Peyer's patch (tissue), 4 donors: ENCODE data around the gene RPS6KA4.

Source experiments
- CTCF ChIP-seq, 6 experiments: fragments of 450-650 bp in 4 of 6; fragments of 200-600 bp in 2 of 6; sonication (generic) in 1 of 6; IDR thresholded peaks; one replicate each; pipeline ENCODE4 v1.5.1; 2017 to 2019; ENCODE audit warnings: antibody characterized with exemption in 6 of 6, mild to moderate bottlenecking in 3 of 6, moderate library complexity in 1 of 6
- POLR2A ChIP-seq, 2 donors: fragments of 450-650 bp; IDR thresholded peaks; one replicate each; pipeline ENCODE4 v1.5.1; 2017; ENCODE audit warnings: antibody characterized with exemption in 2 of 2, mild to moderate bottlenecking in 2 of 2, moderate library complexity in 2 of 2

- TF ChIP-seq CTCF (IDR thresholded peaks at IDR 0.05) (no peak), POLR2A (IDR thresholded peaks at IDR 0.05) (no peak)
These were observed 19.1 kb upstream of the RPS6KA4 start, which contains the start of gene CCDC88B for GRCh38 chr11:64339754-64340408.
